HG03571 (cell line): ENCODE data around the gene CFB.

Experiments
- ATAC-seq: cut with Tn5 transposase; IDR thresholded peaks from one replicate; pipeline ENCODE4 v1.9.1; 2021; ENCODE audit not compliant: unreplicated experiment

The CFB gene

GRCh38 chr6:31948306-31948705, 2.4 kb downstream of the CFB start:
- ATAC-seq, result no peak

DNA sequence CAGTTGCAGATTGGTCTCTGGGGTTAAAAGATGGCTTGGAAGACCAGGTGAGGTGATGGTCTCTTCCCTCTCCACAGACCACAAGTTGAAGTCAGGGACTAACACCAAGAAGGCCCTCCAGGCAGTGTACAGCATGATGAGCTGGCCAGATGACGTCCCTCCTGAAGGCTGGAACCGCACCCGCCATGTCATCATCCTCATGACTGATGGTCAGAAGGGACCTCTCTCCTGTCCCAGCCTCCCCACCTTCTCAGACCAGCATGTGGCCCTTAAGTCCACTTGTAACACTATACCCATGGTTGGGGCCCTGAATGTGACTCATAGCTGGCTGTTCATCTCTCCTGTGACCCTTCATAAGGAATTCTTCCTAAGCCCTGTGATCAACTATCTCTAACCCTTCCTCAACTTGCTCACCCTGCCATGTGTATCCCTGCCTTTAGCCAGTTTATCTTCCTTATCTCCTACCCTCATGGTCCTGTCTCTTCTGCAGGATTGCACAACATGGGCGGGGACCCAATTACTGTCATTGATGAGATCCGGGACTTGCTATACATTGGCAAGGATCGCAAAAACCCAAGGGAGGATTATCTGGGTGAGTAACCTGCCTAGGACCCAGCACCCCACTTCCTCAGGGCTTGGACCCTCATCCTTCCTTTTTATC, 3.0 kb downstream of the CFB start:
- no peak for ATAC-seq

DNA sequence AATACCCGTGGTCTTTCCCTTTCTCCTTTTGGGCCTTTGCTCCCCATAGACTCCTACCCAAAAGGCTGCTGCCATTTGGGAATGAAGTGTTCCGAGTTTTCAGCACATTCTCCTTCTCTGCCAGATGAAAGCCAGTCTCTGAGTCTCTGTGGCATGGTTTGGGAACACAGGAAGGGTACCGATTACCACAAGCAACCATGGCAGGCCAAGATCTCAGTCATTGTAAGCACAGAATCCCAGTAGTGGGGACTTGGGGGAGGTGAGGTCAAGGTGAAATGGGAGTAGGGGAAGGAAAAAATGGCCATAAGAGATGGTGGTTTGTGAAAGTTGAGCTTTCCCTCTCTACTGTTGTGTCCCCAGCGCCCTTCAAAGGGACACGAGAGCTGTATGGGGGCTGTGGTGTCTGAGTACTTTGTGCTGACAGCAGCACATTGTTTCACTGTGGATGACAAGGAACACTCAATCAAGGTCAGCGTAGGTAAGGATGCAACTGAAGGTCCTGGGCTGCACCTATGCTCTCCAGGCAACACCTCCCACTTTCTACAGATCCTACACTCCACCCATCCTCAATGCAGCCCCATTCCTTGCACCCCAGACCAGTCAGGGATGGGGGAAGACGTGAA, 4.1 kb downstream of the CFB start:
- ATAC-seq, result no peak

GRCh38 chr6:31952140-31952805, 6.4 kb downstream of the CFB start:
- ATAC-seq, result no peak

- no peak for ATAC-seq
These were observed 7.0 kb downstream of the CFB start for GRCh38 chr6:31952890-31953289.

- ATAC-seq, result no peak
These were observed 8.6 kb downstream of the CFB start for GRCh38 chr6:31954511-31954910.

- no peak for ATAC-seq
These were observed 10.9 kb downstream of the CFB start for GRCh38 chr6:31956796-31957195.

DNA sequence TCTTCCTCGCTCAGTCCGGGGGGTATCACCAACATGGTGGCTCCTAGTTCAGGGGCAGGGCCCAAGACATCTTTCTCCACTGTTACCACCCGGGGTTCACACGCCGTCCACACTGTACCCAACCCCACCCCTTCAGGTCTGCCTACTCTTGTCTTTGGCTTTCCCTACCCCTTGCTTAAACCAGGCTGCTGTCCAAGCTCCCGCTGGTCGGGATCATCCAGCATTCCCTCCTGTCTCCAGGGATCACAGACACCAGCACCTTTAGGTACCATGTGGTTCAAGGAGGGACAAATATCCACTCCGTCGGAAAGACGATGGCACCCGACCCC, 12.5 kb downstream of the CFB start:
- no peak for ATAC-seq

- ATAC-seq, result peak; percentile 87
These were observed 13.1 kb downstream of the CFB start, which contains the start of the genes NELFE and SKIC2 for GRCh38 chr6:31958741-31959739. TSS of gene NELFE (minus strand) at chr6:31958971. CDS start at chr6:31958446, 525 bp downstream. TSS of gene SKIC2 (plus strand) at chr6:31959175. CDS start at chr6:31959193, 18 bp downstream.

GRCh38 chr6:31961616-31962015, 15.7 kb downstream of the CFB start:
- ATAC-seq, result no peak

DNA sequence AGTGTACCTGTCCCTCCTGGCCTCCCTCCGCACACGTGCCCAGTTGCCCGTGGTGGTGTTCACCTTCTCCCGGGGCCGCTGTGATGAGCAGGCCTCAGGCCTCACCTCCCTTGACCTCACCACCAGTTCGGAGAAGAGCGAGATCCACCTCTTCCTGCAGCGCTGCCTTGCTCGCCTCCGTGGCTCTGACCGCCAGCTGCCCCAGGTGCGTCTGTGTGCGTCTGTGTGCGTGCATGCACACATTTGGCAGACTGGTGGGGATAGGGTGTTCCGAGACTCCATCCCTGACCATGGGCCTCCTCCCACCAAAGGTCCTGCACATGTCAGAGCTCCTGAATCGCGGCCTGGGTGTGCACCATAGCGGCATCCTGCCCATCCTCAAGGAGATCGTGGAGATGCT, 18.0 kb downstream of the CFB start:
- ATAC-seq, result no peak

GRCh38 chr6:31965700-31966099, 19.8 kb downstream of the CFB start:
- ATAC-seq, result no peak

- ATAC-seq, result no peak
These were observed 20.6 kb downstream of the CFB start for GRCh38 chr6:31966506-31966905.

- no peak for ATAC-seq
These were observed 21.4 kb downstream of the CFB start for GRCh38 chr6:31966997-31967925.

DNA sequence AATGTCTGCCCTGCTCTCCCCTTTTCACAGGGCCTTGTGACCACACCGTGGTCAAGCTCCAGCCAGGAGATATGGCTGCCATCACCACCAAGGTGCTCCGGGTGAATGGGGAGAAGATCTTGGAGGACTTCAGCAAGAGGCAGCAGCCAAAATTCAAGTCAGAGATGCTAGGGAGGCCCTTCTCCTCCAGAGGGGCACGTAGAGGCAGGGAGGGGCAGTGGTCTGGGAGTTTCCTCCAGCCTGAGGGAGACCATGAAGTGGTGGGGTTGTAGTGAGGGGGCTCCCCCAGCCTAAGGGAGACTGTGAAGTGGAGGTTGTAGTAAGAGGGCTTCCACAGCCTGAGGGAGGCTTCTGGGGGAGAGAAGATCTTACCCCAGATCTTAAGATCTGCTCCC, 22.0 kb downstream of the CFB start:
- ATAC-seq, result no peak

- ATAC-seq, result no peak
These were observed 22.4 kb downstream of the CFB start for GRCh38 chr6:31968326-31968725.

DNA sequence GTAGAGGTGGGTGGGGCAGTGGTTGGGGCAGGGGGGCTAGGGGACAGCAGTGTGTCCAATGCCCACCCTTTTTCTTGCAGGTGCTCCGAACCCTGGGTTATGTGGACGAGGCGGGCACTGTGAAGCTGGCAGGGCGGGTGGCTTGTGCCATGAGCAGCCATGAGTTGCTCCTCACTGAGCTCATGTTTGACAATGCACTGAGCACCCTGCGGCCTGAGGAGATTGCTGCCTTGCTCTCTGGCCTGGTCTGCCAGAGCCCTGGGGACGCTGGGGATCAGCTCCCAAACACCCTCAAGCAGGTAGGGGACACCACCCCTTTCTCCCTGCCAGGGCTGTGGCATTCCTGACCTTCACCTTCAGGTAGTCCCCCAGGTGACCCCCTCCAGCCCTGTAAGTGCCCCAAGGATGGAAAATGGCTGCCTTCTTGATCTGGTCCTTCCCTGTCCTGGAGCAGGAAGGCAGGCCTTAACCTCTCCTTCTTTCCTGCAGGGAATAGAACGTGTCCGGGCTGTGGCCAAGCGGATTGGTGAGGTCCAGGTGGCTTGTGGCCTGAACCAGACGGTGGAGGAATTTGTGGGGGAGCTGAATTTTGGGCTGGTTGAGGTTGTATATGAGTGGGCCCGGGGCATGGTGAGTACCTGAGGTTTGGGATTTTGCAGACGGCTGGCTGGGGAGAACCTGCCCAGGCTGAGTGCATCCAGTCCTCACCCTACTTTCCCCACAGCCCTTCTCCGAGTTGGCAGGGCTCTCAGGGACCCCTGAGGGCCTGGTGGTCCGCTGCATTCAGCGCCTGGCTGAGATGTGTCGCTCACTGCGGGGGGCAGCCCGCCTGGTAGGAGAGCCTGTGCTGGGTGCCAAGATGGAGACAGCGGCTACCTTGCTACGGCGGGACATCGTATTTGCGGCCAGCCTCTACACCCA, 23.2 kb downstream of the CFB start:
- ATAC-seq, result no peak

GRCh38 chr6:31969712-31970603, 24.1 kb downstream of the CFB start:
- no peak for ATAC-seq
